Measurements from ENCODE around the gene STRIP2. TPM values are rescaled to one million over a fixed set of nuclear protein-coding genes. Genes with fewer than 3 reads are reported as not detected.
"Not testable (repeated sequence)": the region's sequence is repeated elsewhere in the genome, so short reads cannot be mapped to it uniquely, and the experiment has no call there.

Gene STRIP2
- total RNA-seq, 2 experiments from 2014 or later: 27.8 to 28.9 TPM

DNA sequence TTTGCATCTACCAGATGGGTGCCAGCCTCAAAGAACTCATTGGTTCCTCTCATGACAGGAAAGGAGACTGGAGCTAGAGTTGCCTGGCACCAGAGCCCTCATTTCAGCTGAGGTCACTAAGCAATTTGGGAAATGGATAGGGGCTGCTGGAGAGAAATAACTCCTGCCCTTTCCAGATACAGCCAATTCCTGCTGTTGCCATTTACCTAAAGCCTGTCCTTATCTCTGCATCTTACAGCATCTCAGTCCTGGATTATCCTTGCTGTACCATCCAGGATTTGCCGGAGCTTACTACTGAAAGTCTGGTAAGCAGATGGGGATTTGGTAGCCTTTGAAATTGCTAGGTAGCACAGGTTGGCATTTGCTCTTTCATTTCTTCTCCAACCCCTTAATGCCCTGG, 36.2 kb downstream of the STRIP2 start:
- POLR2A ChIA-PET: no interaction called here
- CTCF ChIA-PET: interaction anchor here (1.6 to 2.2 kb wide), 2 partner anchors 103 to 252 kb away, joined by 9 to 14 read pairs; no protein-coding TSS in a partner anchor

DNA sequence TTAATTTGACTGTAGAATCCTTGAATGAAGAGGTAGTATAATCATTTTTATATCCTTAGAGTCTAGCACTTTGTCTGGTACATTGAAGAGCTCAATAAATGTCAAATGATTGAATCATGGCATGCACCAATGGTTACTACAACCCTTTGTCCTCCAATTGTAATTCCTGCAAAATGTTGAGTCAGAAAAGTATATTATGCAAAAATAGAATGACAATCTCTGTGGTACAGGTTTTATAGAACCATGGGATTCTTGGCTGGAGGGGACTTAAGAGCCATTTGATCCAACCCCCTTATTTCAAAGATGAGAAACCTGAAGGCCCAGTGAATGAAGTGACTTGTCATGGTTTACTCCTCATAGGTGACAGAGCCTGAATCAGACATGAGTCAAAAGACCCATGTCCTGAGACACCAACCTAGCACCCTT, 37.2 kb downstream of the STRIP2 start:
- ChIA-PET CTCF (interaction anchor here (0.5 to 2.2 kb wide), 9 partner anchors 19 to 187 kb away, joined by 3 to 14 read pairs (median 3); no protein-coding TSS in a partner anchor), POLR2A (no interaction called here)

DNA sequence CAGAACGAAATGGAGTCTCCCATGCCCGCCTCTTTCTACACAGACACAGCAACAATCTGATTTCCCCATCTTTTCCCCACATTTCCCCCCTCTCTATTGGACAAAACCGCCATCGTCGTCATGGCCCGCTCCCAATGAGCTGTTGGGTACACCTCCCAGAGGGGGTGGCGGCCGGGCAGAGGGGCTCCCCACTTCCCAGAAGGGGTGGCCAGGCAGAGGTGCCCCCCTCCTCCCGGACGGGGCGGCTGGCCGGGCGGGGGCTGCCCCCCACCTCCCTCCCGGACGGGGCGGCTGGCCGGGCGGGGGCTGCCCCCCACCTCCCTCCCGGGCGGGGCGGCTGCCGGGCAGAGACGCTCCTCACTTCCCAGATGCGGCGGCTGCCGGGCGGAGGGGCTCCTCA, 41.7 kb downstream of the STRIP2 start:
- CTCF ChIA-PET, POLR2A ChIA-PET: not testable (repeated sequence)

DNA sequence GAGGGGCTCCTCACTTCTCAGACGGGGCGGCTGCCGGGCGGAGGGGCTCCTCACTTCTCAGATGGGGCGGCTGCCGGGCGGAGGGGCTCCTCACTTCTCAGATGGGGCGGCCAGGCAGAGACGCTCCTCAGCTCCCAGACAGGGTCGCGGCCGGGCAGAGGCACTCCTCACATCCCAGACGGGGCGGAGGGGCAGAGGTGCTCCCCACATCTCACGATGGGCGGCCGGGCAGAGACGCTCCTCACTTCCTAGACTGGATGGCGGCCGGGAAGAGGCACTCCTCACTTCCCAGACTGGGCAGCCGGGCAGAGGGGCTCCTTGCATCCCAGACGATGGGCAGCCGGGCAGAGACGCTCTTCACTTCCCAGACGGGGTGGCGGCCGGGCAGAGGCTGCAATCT, 42.2 kb downstream of the STRIP2 start:
- CTCF ChIA-PET, POLR2A ChIA-PET: not testable (repeated sequence)

DNA sequence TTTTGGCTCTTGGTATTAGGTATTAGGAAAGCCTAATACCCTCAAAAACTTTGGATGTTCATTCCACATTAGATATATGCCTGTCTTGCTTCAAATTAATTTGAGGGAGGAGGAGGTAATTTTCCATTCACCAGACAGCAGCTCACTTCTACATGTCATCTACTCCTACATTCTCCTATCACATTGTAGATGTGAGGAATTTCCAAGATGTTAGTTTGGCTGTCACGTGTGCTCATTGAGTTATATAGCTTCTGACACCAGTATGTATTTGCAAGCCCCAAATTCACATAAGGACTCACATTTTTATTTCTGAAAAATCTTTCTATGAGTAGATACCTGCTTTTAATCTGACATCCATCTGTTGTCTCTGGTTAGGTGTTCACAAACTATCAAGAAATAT, 45.6 kb downstream of the STRIP2 start:
- POLR2A ChIA-PET: no interaction called here
- CTCF ChIA-PET: interaction anchor here (0.7 kb wide), 1 partner anchor 417 kb away, joined by 3 read pairs; no protein-coding TSS in a partner anchor

DNA sequence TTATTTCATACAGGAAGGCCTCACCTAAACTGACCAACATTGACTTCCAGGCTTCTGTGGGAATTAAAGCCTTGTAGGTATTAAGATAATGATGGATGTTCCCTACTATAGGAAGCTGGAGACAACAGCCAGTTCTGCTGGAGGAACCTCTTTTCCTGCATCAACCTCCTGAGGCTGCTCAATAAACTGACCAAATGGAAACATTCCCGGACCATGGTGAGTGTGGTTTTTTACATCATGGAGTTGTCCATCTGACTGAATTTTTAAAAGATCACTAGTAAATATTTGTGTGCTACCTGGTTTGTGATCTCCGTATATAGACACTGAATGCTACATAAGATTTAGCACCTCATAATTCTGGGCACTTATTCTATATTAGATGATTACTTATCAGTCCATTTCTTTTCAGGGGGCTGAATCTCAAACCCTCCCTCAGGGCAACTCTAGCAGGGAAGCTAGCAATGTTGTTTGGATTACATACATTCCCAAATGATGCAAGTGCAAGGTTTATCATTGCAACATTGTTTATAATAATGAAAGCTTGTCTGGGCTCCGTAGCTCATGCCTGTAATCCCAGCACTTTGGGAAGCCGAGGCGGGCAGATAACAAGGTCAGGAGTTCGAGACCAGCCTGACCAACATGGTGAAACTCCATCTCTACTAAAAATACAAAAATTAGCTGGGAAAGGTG, 46.6 kb downstream of the STRIP2 start:
- ChIA-PET POLR2A (no interaction called here), CTCF (interaction anchor here (0.5 to 1.2 kb wide), 2 partner anchors 119 to 131 kb away, joined by 3 to 4 read pairs; no protein-coding TSS in a partner anchor)

DNA sequence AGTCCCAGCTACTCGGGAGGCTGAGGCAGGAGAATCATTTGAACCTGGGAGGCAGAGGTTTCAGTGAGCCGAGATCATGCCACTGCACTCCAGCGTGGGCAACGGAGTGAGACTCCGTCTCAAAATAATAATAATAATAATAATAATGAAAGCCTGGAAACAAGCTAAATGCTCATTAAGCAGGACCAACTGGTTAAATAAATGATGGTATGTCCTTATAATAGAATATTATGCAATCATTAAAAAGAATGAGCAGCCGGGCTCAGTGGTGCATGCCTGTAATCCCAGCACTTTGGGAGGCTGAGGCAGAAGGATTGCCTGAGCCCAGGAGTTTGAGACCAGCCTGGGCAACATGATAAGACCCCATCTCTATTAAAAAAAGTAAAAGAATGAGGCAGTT, 47.1 kb downstream of the STRIP2 start:
- CTCF ChIA-PET: interaction anchor here (0.5 to 1.2 kb wide), 2 partner anchors 119 to 131 kb away, joined by 3 to 4 read pairs; no protein-coding TSS in a partner anchor
- POLR2A ChIA-PET: not testable (repeated sequence)

DNA sequence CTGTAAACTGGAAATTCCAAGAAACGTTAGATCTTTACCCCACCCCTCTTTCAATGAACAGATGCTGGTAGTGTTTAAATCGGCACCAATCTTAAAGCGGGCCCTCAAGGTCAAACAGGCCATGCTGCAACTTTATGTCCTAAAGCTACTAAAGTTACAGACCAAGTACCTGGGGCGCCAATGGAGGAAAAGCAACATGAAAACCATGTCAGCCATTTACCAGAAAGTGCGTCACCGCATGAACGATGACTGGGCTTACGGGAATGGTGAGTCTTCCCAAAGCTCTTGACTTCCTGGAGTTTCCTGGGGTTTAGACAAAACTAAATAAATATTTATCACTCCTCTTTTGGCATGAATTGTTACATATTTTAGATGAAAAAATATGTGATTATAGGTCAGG, 48.5 kb downstream of the STRIP2 start:
- CTCF ChIA-PET: no interaction called here
- POLR2A ChIA-PET: no interaction called here

DNA sequence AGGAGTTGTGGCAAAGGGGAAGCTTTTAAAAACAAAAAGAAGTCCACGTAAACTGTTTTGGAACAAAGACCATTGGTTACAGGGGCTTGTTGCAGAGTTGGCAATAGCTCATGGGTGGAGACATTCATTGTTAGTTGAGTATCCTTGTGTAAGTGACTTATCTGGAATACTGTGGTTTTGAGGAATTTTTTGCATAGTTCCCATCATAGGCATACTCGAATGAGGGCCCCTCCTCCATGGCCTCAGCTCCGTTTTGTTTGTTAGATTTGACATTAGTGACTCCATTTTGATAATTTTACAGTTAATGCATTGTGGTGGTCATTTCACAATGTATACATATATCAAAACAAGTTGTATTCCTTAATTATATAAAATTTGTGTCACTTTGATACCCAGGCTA, 55.3 kb downstream of the STRIP2 start:
- CTCF ChIA-PET: interaction anchor here (0.8 kb wide), 1 partner anchor 10 kb away, joined by 4 read pairs; no protein-coding TSS in a partner anchor
- POLR2A ChIA-PET: no interaction called here

DNA sequence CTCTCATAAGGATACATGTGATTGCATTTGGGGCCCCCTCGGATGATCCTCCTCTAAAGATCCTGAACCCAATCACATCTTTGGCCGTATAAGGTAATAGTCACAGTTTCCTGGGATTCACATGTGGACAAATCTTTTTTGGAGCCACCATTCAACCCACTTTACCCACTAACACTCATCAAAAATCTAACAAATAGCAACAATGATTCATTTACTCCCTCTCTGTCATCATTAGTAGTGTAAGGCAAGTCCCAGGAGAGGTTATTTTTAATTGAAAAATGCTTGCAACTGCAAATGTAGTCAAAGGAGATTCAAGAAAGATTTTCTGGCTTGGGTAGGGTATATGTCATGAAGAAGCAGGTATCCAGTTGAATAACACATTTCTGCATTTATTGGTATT, 58.2 kb downstream of the STRIP2 start:
- ChIA-PET CTCF (no interaction called here), POLR2A (no interaction called here)

DNA sequence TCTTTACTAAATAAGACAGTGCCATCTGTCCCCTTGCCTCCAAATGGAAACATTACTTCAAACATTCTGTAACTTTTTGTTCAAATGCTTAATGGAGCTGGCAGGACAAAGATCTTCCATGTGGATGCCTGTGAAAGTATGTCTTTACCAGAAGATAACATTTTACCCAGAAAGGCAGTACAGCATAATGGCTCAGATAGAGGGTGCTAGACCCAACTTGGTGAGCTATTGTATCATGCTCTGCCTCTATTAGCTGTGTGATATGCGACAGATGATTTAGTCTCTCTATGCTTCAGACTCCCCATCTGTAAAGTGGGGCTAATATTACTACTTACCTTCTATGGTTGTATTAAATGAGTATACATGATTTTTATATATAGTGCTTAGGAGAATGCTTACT, 59.3 kb downstream of the STRIP2 start:
- ChIA-PET POLR2A (no interaction called here), CTCF (interaction anchor here (0.6 kb wide), 1 partner anchor 8 kb away, joined by 3 read pairs; no protein-coding TSS in a partner anchor)

DNA sequence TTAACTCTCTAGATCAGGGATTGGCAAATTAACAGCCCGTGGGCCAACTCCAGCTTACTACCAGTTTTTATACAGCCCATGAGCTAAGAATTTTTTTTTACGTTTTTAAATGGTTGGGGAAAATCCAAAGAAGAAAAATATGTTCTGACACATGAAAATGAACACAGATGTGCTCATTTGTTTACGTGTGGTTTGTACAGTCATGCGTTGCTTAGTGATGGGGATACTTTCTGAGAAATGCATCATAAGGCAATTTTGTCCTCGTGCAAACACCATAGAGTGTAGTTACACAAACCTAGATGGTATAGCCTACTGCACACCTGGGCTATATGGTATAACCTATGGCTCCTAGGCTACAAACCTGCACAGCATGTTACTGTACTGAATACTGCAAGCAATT, 59.8 kb downstream of the STRIP2 start:
- ChIA-PET POLR2A (interaction anchor here (0.5 kb wide), 1 partner anchor 116 kb away, joined by 4 read pairs; no protein-coding TSS in a partner anchor), CTCF (no interaction called here)

DNA sequence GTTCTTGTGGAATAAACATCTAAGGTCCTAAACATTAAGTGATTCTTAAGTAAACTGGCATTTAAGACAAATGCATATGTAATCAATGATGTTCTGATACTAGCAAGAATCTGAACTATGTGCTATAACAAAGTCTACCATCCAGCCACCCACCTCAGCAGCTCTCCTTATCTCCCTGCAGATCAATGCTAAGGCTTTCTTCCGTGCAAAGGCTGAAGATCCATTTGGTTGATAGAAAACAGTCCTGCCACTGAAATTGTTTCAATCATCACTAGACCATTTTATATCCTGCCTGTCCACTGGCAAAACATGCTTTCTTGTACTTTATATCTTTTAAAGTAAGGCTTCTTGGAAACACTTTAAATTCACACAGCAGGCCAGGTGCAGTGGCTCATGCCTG, 61.8 kb downstream of the STRIP2 start:
- ChIA-PET CTCF (no interaction called here), POLR2A (no interaction called here)

DNA sequence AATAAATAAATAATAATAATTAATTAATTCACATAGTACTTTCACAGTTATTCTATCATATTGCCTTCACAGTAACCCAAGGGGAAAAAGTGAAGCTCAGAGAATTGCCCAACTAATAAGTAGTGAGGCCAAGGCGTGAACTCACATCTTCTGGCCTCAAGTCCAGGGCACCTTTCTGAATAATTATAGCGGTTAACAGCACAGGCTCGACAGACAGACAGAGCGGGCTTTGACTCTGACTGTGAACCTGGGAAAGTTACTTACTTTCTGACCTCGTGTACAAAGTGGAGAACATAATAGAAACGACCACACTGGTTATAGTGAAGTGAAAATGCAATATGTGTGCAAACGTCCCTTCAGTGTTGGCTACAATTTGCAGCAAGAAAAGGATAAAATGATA, 62.4 kb downstream of the STRIP2 start:
- ChIA-PET POLR2A (no interaction called here), CTCF (interaction anchor here (0.6 kb wide), 1 partner anchor 41 kb away, joined by 4 read pairs; no protein-coding TSS in a partner anchor)

DNA sequence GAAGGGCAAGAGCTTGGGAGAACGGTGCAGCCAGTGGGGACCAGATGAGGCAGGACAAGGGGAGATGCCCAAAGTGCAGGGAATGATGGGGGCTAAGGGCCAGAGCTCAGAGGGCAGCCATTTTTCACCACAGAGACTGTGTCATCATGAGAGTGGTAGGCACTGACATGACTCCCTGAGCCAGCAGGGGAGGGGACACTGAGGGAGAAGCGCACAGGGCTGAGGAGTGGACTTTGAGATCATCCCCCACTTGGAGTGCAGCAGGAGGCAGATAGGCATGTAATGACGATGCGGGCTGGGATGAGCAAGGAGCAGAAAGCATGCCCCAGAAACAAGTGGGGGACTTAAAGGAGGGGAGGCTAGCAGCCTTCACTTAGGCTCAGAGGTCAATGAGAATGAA, 62.9 kb downstream of the STRIP2 start:
- ChIA-PET CTCF (interaction anchor here (0.6 kb wide), 1 partner anchor 40 kb away, joined by 4 read pairs; no protein-coding TSS in a partner anchor), POLR2A (no interaction called here)

DNA sequence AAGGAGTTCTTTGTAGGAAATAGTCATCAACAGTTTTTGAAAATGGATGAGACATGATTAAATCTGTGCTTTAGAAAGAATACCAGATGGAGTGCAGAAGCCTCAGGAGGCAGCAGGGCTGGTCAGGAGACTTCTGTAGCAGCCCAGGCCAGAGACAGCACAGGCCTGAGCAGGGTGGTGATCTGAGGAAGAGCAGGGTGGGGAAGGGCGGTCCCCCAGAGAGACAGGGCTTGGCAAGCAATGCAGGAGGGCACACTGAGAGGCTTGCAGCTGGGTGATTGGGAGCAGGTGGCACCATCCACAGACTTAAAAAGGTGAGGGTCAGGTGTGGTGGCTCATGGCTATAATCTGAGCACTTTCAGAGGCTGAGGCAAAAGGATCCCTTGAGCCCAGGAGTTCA, 63.8 kb downstream of the STRIP2 start:
- ChIA-PET CTCF (interaction anchor here (0.7 kb wide), 1 partner anchor 103 kb away, joined by 3 read pairs; no protein-coding TSS in a partner anchor), POLR2A (no interaction called here)

DNA sequence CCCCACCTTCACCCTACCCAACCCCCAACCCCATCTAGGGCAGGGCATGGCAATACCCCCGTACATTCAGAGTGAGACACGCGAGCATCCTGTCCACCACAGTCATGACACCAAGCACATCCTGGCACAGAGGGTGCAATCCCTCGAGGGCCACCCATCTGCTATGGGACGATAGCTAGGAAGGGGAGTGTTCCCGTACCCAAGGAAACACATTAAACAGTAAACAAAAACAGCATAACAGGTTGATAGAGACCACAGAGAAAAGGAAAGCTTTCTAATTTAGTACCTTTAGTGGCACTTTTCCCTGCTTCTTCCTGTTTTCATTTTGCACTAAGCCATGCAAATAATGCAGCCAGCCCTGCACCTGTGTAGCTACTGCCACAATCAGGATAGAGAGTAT, 65.8 kb downstream of the STRIP2 start:
- CTCF ChIA-PET: interaction anchor here (0.6 to 1.7 kb wide), 5 partner anchors 10 to 511 kb away, joined by 3 to 4 read pairs (median 3); no protein-coding TSS in a partner anchor
- POLR2A ChIA-PET: interaction anchor here (0.6 kb wide), 1 partner anchor 21 kb away, joined by 3 read pairs; no protein-coding TSS in a partner anchor

DNA sequence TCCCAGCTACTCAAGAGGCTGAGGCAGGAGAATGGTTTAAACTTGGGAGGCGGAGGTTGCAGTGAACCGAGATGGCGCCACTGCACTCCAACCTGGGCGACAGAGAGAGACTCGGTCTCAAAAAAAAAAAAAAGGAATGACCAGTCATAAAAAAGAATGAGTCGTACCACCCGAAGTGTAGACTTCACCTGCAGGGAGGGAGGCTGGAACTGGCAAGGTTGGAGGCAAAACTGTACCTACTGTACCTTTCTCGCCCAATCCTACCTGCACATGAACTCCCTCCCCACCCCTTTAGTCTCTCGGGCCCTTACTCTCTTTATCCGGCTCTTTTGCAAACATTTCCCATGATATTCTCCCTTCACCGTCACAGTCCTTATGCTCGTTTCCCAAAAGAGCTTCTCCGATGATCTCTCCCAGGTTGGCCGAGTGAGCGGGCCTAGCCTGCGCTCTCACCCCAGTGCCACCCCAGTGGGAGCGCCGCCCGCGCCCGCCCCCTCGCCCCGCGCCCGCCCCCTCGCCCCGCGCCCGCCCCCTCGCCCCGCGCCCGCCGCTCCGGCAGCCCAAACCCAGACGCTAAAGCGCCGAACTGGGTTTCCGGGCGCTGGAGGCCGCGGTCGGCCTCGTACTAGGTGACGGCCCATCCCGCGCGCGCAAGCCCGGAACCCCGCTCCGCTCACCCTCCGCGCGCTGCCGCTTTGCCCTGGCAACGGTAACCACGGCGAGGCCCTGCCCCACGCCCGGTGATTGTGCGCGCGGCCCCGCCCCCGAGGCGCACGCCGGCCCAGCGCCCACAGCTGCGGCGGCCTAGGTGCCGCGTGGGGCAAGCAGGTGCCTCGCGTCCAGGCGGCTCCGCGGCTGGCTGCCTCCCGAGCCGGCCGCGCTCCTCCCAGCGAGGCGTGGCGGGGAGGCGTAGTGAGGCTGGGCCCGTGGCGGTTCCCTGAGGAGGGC, 67.8 kb downstream of the STRIP2 start, which contains the start of gene SMKR1:
TSS of gene SMKR1 (plus strand) at position 772 of the 948 bp plus-strand sequence. CDS start 294 bp downstream, outside the sequence.
- ChIA-PET POLR2A (interaction anchor here (0.6 kb wide), 1 partner anchor 88 kb away, joined by 6 read pairs; no protein-coding TSS in a partner anchor), CTCF (interaction anchor here (0.8 to 1.3 kb wide), 3 partner anchors 9 to 327 kb away, joined by 3 to 4 read pairs (median 3); no protein-coding TSS in a partner anchor)

All from activated CD8-positive, alpha-beta memory T cell treated with anti-CD3 and anti-CD28 coated beads for 36 hours (primary cell).